BLaER1 treated with 17β-estradiol and CSF1 and Interleukin-3, amounts not matched to agents 10 nM and 100 nM (cell line): ENCODE data around the gene PSG4.
"Not testable (repeated sequence)": the region's sequence is repeated elsewhere in the genome, so short reads cannot be mapped to it uniquely, and the experiment has no call there.

Experiments used
- H3K27ac ChIP-seq, 11 experiments: shearing (Covaris generic); formaldehyde crosslinking; 2 replicates each; pipeline ENCODE4 v1.8.1; 2022
- H3K27me3 ChIP-seq, 11 experiments: shearing (Covaris generic); formaldehyde crosslinking; 2 replicates each; pipeline ENCODE4 v1.8.1; 2022
- H3K36me3 ChIP-seq, 11 experiments: shearing (Covaris generic); formaldehyde crosslinking; 2 replicates each; pipeline ENCODE4 v1.8.1; 2022
- H3K4me1 ChIP-seq, 10 experiments: shearing (Covaris generic); formaldehyde crosslinking; 2 replicates each; pipeline ENCODE4 v1.8.1; 2022
- H3K4me2 ChIP-seq, 11 experiments: shearing (Covaris generic); formaldehyde crosslinking; 2 replicates each; pipeline ENCODE4 v1.8.1; 2022
- H3K4me3 ChIP-seq, 10 experiments: shearing (Covaris generic); formaldehyde crosslinking; 2 replicates each; pipeline ENCODE4 v1.8.1; 2022
- H3K9ac ChIP-seq, 11 experiments: shearing (Covaris generic); formaldehyde crosslinking; 2 replicates each; pipeline ENCODE4 v1.8.1; 2022
- H3K9me3 ChIP-seq, 11 experiments: shearing (Covaris generic); formaldehyde crosslinking; replicated peaks in 1 of 11; 2 replicates each; pipeline ENCODE4 v1.8.1; 2022
- H4K20me1 ChIP-seq, 11 experiments: shearing (Covaris generic); formaldehyde crosslinking; 2 replicates each; pipeline ENCODE4 v1.8.1; 2022
- Cebpa-rat ChIP-seq, 11 experiments: shearing (Covaris generic); IDR thresholded peaks; 2 replicates each; pipeline ENCODE4 v1.8.1; 2022

The PSG4 gene

GRCh38 chr19:43205471-43206105 lies at the start of gene PSG4:
TSS of gene PSG4 (minus strand) at chr19:43205638. CDS start at chr19:43205536, 102 bp downstream.
- H4K20me1 ChIP-seq, H3K27ac ChIP-seq, H3K9me3 ChIP-seq, H3K4me2 ChIP-seq, H3K4me3 ChIP-seq, H3K9ac ChIP-seq, H3K36me3 ChIP-seq, H3K27me3 ChIP-seq, H3K4me1 ChIP-seq: not testable (repeated sequence)

- H3K4me3 ChIP-seq, result not testable (repeated sequence)
- H3K9me3 ChIP-seq, result peaks cover 0 to 12% (median 2%) of the 10 kb centered on the region in 11 experiments; a peak in 4 of 22 replicates
Measured at GRCh38 chr19:43251428-43251827, 46.0 kb upstream of the PSG4 start.

GRCh38 chr19:43250296-43250695 lies 44.9 kb upstream of the PSG4 start:
- H3K27me3 ChIP-seq, H4K20me1 ChIP-seq, H3K27ac ChIP-seq, H3K4me1 ChIP-seq, H3K4me3 ChIP-seq, H3K4me2 ChIP-seq, H3K9ac ChIP-seq, H3K36me3 ChIP-seq: not testable (repeated sequence)
- H3K9me3 ChIP-seq, result peaks cover 0 to 12% (median 2%) of the 10 kb centered on the region in 11 experiments; a peak in 4 of 22 replicates

More at GRCh38 chr19:43251428-43251827, 46.0 kb upstream of the PSG4 start:
- H3K4me1 ChIP-seq, H3K27me3 ChIP-seq, H3K36me3 ChIP-seq, H4K20me1 ChIP-seq, H3K9ac ChIP-seq, H3K4me2 ChIP-seq, H3K27ac ChIP-seq: not testable (repeated sequence)

- H3K27ac ChIP-seq, H4K20me1 ChIP-seq: not testable (repeated sequence)
Measured at GRCh38 chr19:43248635-43249002, 43.2 kb upstream of the PSG4 start.

GRCh38 chr19:43247243-43247880 lies 41.9 kb upstream of the PSG4 start:
- H3K4me1 ChIP-seq, H3K9ac ChIP-seq: not testable (repeated sequence)

More at GRCh38 chr19:43248635-43249002, 43.2 kb upstream of the PSG4 start:
- H3K4me2 ChIP-seq, H3K9ac ChIP-seq, H3K4me1 ChIP-seq, H3K27me3 ChIP-seq, H3K4me3 ChIP-seq, H3K36me3 ChIP-seq: not testable (repeated sequence)
- H3K9me3 ChIP-seq, result peaks cover 0 to 12% (median 2%) of the 10 kb centered on the region in 11 experiments; a peak in 4 of 22 replicates

GRCh38 chr19:43245848-43246247 lies 40.4 kb upstream of the PSG4 start:
- H3K4me2 ChIP-seq, H3K36me3 ChIP-seq, H4K20me1 ChIP-seq, H3K4me3 ChIP-seq, H3K27me3 ChIP-seq, H3K9ac ChIP-seq, H3K4me1 ChIP-seq, H3K27ac ChIP-seq: not testable (repeated sequence)
- H3K9me3 ChIP-seq, result peaks cover 0 to 12% (median 2%) of the 10 kb centered on the region in 11 experiments; a peak in 4 of 22 replicates

More at GRCh38 chr19:43247243-43247880, 41.9 kb upstream of the PSG4 start:
- not testable (repeated sequence) for H3K4me3 ChIP-seq, H3K36me3 ChIP-seq, H3K27ac ChIP-seq, H4K20me1 ChIP-seq, H3K27me3 ChIP-seq, H3K4me2 ChIP-seq
- H3K9me3 ChIP-seq, result peaks cover 0 to 12% (median 2%) of the 10 kb centered on the region in 11 experiments; a peak in 4 of 22 replicates

- not testable (repeated sequence) for H4K20me1 ChIP-seq, H3K27ac ChIP-seq, H3K9ac ChIP-seq, H3K4me2 ChIP-seq, H3K36me3 ChIP-seq, H3K27me3 ChIP-seq, H3K4me1 ChIP-seq, H3K4me3 ChIP-seq
- peaks cover 0 to 10% (median 0%) of the 10 kb centered on the region in 11 experiments; a peak in 2 of 22 replicates for H3K9me3 ChIP-seq
Measured at GRCh38 chr19:43242211-43242610, 36.8 kb upstream of the PSG4 start.

GRCh38 chr19:43238213-43238612 lies 32.8 kb upstream of the PSG4 start:
- H3K27ac ChIP-seq, H4K20me1 ChIP-seq, H3K4me3 ChIP-seq, H3K4me1 ChIP-seq, H3K27me3 ChIP-seq, H3K4me2 ChIP-seq, H3K9me3 ChIP-seq, H3K36me3 ChIP-seq, H3K9ac ChIP-seq: not testable (repeated sequence)

GRCh38 chr19:43235686-43236085 lies 30.2 kb upstream of the PSG4 start:
- H3K36me3 ChIP-seq, H3K4me1 ChIP-seq, H3K4me2 ChIP-seq, H3K9ac ChIP-seq, H3K27me3 ChIP-seq, H3K4me3 ChIP-seq, H4K20me1 ChIP-seq, H3K27ac ChIP-seq: not testable (repeated sequence)
- peaks cover 6 to 15% (median 8%) of the 10 kb centered on the region in 11 experiments for H3K9me3 ChIP-seq

GRCh38 chr19:43229315-43229714 lies 23.9 kb upstream of the PSG4 start:
- H3K4me1 ChIP-seq, result no peaks in the 10 kb centered on the region
- H3K4me2 ChIP-seq, result no peak overlapping the region
- no peak overlapping the region for H3K9ac ChIP-seq
- no peaks in the 10 kb centered on the region for H4K20me1 ChIP-seq
- no peaks in the 10 kb centered on the region for H3K36me3 ChIP-seq
- no peaks in the 10 kb centered on the region for H3K27me3 ChIP-seq
- no peak for TF ChIP-seq Cebpa-rat (IDR thresholded peaks at IDR 0.05)
- H3K27ac ChIP-seq, result no peak overlapping the region
- H3K4me3 ChIP-seq, result no peak overlapping the region
- H3K9me3 ChIP-seq, result peaks cover 46 to 67% (median 59%) of the 10 kb centered on the region in 11 experiments

- H3K9me3 ChIP-seq, result peaks cover 46 to 67% (median 59%) of the 10 kb centered on the region in 11 experiments
- not testable (repeated sequence) for H3K4me1 ChIP-seq, H3K36me3 ChIP-seq, H3K4me2 ChIP-seq, H3K27me3 ChIP-seq, H4K20me1 ChIP-seq, H3K27ac ChIP-seq, H3K9ac ChIP-seq
- peak overlapping the region in 1 of 10 experiments; percentile 28; a peak in 1 of 20 replicates for H3K4me3 ChIP-seq
Measured at GRCh38 chr19:43228730-43229129, 23.3 kb upstream of the PSG4 start.

GRCh38 chr19:43226986-43227385 lies 21.5 kb upstream of the PSG4 start:
- not testable (repeated sequence) for H3K4me2 ChIP-seq, H3K9ac ChIP-seq, H3K4me1 ChIP-seq, H3K27ac ChIP-seq, H3K27me3 ChIP-seq, H3K4me3 ChIP-seq, H4K20me1 ChIP-seq, H3K36me3 ChIP-seq
- peaks cover 47 to 73% (median 59%) of the 10 kb centered on the region in 11 experiments for H3K9me3 ChIP-seq
